HFF-Myc (cell line): ENCODE measurements around the gene PRKN.

ENCODE experiments used
- DNase-seq: peaks from one replicate; pipeline ENCODE4 v3.0.0-alpha.2; 2011; ENCODE audit warnings: low read depth; ENCODE audit errors: extremely low read depth
- H3K4me3 ChIP-seq: replicated peaks from 2 replicates; pipeline ENCODE4 v1.5.1; 2011; ENCODE audit warnings: low read depth, mild to moderate bottlenecking, control low read depth, low read length
- TF ChIP-seq, protein P1 (sequence below): IDR thresholded peaks from 2 replicates; pipeline ENCODE4 v1.5.1; 2012; ENCODE audit warnings: mild to moderate bottlenecking, low read depth, low read length, control low read depth; ENCODE audit errors: missing control alignments

Gene PRKN

DNA sequence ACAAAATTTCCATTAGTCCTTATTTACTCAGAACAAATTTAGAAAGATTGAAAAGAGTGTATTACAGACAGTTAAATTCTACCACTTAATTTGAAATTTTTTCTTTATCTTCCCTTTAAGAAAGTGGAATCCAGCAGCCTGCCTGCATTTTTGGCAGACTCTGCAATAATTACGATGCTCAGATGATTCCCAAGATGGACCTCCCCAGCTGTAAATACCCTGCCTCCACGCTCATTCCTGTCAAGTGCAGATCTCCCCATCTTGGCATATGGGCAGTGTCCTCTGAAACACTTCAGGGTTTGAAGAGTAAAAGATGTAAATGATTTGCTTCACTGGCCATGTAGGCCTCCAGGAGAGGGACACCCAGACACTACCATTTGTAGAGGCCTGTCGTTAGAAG is 471.2 kb downstream of the PRKN start:
- no peak overlapping the region for H3K4me3 ChIP-seq
- TF ChIP-seq, protein P1, sequence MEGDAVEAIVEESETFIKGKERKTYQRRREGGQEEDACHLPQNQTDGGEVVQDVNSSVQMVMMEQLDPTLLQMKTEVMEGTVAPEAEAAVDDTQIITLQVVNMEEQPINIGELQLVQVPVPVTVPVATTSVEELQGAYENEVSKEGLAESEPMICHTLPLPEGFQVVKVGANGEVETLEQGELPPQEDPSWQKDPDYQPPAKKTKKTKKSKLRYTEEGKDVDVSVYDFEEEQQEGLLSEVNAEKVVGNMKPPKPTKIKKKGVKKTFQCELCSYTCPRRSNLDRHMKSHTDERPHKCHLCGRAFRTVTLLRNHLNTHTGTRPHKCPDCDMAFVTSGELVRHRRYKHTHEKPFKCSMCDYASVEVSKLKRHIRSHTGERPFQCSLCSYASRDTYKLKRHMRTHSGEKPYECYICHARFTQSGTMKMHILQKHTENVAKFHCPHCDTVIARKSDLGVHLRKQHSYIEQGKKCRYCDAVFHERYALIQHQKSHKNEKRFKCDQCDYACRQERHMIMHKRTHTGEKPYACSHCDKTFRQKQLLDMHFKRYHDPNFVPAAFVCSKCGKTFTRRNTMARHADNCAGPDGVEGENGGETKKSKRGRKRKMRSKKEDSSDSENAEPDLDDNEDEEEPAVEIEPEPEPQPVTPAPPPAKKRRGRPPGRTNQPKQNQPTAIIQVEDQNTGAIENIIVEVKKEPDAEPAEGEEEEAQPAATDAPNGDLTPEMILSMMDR: no peak
- no peak for DNase-seq

DNA sequence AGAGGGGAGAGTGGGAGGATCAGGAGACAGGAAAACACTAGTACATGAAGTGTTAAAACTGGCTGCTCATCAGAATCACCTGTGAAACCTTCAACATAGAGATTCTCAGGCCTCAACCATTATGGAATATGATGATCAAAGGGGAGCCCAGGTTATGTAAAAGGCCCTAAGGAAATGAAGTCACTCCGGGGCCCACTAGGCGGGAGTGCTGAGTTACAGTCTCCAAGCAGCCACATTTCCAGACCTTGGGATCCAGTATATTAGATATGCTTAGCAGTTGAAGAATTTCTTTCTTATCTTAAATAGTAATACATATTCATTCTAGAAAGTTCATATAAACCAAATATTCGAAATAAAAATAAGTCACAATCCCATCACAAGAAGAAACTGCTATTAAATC is 476.3 kb downstream of the PRKN start:
- TF ChIP-seq, protein P1: no peak
- H3K4me3 ChIP-seq: no peak overlapping the region
- no peak for DNase-seq

DNA sequence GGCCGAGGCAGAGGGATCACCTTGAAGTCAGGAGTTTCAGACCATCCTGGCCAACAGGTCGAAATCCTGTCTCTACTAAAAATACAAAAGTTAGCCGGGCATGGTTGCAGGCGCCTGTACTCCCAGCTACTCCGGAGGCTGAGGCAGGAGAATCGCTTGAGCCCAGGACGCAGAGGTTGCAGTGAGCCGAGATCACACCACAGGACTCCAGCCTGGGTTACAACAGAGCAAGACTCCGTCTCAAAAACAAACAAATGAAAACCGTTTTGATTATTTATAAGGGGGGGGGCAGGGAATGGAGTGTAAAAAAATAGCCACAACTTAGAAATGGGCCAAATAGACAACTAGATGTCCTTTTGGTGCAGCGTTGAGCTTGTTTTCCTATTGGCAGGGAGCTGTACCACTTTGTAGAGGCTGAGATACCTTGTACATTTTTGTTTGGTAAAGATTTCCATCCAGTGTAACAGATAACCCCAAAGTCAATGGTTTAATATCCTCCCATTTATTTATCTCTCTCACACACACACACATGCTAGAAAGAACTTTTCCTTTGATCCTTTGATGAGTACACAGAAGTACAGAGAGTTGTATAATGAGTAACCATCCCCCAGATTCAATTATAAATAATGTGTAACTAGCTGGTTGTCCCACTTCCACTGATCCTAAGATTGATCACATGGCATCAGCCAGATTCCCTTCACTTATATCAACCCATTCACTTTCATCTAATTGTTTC is 477.5 kb downstream of the PRKN start:
- TF ChIP-seq, protein P1: no peak
- no peak for DNase-seq
- no peak overlapping the region for H3K4me3 ChIP-seq

DNA sequence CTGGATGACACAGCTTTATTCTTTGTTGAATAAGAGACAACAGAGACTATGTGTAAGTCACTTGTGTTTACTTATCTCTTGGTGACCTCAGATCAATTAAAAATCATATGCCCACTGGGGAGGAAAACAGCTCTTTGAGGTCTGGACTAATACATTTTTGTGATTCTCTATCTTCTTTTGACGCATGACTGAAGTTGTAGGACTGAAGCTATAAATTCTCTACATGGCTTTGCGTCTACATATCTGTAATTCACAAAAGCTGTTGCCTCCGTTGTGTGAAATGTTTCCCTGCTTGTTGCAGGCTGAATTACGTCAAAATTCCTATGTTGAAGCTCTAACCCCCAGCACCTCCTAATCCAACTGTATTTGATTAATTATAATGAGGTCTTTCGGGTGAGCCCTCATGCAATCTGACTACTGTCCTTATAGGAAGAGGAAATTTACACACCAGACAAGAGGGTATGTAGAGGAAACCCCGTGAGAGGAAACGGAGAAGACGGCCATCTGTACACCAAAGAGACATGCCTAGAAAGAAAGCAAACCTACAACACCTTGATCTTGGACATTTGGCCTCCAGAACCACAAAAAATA is 481.6 kb downstream of the PRKN start:
- no peak overlapping the region for H3K4me3 ChIP-seq
- TF ChIP-seq, protein P1: no peak
- no peak for DNase-seq

DNA sequence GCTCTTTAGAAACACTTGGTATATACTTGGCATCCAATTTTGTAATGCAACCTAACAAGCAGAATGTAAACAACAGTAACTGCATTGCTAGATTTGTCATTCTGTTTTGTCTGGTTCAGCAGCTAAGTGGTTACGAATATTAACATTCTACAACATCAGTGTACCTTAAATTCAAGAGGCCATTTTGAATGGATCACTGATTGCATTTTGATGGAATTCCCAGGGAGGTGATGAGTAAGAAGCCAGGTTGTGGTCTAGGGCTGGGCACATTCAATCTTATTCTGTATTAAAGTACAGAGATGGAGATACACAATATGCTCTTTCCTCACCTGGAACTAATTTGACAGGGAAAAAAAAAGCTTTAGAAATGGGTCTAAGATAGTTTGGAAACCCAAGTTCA is 483.5 kb downstream of the PRKN start:
- TF ChIP-seq, protein P1: no peak
- no peak for DNase-seq
- H3K4me3 ChIP-seq: no peak overlapping the region

DNA sequence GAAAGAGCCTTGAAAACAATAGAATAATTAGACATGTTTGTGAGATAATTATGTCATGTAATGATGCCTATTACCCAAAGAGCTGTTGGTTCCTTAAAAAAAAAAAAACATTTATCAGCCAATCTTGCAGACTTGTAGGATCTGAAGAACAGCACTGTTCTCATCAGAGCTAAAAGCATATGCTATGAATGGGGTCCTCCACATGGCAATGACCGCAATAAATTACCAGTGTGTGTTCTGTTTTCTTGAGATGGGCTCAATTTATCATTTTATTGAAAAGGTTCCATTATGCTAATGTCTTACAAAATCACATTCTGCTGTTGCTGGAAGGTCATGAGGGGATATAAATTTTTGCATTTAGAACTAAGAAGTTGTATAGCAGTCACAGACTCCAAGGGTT is 484.7 kb downstream of the PRKN start:
- DNase-seq: no peak
- TF ChIP-seq, protein P1: no peak
- no peak overlapping the region for H3K4me3 ChIP-seq
